22Rv1 (cell line): ENCODE measurements around the gene SERTM1.

ENCODE experiments used
- H3K27ac ChIP-seq: fragments of 450-650 bp; 2 replicates; pipeline ENCODE4 v1.5.1; 2017
- CTCF ChIP-seq: fragments of 450-650 bp; IDR thresholded peaks from 2 replicates; pipeline ENCODE4 v1.5.1; 2017; ENCODE audit warnings: mild to moderate bottlenecking
- ZFX ChIP-seq: fragments of 450-650 bp; IDR thresholded peaks from 2 replicates; pipeline ENCODE4 v1.6.1; 2017; ENCODE audit warnings: antibody characterized with exemption, borderline replicate concordance

Gene SERTM1

GRCh38 chr13:36666477-36667229 lies 7.2 kb upstream of the SERTM1 start:
- TF ChIP-seq ZFX: no peak
- TF ChIP-seq CTCF: no peak
- no peak overlapping the region for H3K27ac ChIP-seq

- TF ChIP-seq ZFX: no peak
- no peak for TF ChIP-seq CTCF
- no peak overlapping the region for H3K27ac ChIP-seq
Observed at GRCh38 chr13:36668316-36668715, 5.5 kb upstream of the SERTM1 start.

- H3K27ac ChIP-seq: no peak overlapping the region
- no peak for TF ChIP-seq ZFX
- TF ChIP-seq CTCF: no peak
Observed at GRCh38 chr13:36673352-36673751, 468 bp upstream of the SERTM1 start.

GRCh38 chr13:36674337-36675212 lies 755 bp downstream of the SERTM1 start:
- TF ChIP-seq CTCF: no peak
- TF ChIP-seq ZFX: no peak
- H3K27ac ChIP-seq: no peak overlapping the region

GRCh38 chr13:36675213-36675536 lies 1.4 kb downstream of the SERTM1 start:
- H3K27ac ChIP-seq: no peak overlapping the region
- TF ChIP-seq CTCF (no peak), ZFX (no peak)

GRCh38 chr13:36680913-36681312 lies 7.1 kb downstream of the SERTM1 start:
- H3K27ac ChIP-seq: no peak overlapping the region
- no peak for TF ChIP-seq ZFX
- TF ChIP-seq CTCF: no peak
